Activated naive CD4-positive, alpha-beta T cell treated with anti-CD3 and anti-CD28 coated beads, Interleukin-2, amount 50 U/mL, for 16 hours (primary cell): Measurements from ENCODE around the gene SLC25A48.

Experiments used
- DNase-seq: peaks from one replicate; pipeline ENCODE4 v3.0.0-alpha.2; 2020

The SLC25A48 gene

GRCh38 chr5:135834639-135835529 is at the start of gene SLC25A48:
Gene SLC25A48 (plus strand): TSS chr5:135834663. CDS start chr5:135834848, 185 bp downstream.
- no peak for DNase-seq

- DNase-seq, result no peak
These were observed 33.8 kb upstream of the SLC25A48 start for GRCh38 chr5:135800656-135801055.

- no peak for DNase-seq
These were observed 24.1 kb upstream of the SLC25A48 start for GRCh38 chr5:135810188-135810943.

- DNase-seq, result no peak
These were observed 23.5 kb upstream of the SLC25A48 start for GRCh38 chr5:135811007-135811406.

- DNase-seq, result no peak
These were observed 20.7 kb upstream of the SLC25A48 start for GRCh38 chr5:135813758-135814157.

GRCh38 chr5:135814316-135814715 is 20.1 kb upstream of the SLC25A48 start:
- no peak for DNase-seq

GRCh38 chr5:135814812-135815211 is 19.7 kb upstream of the SLC25A48 start:
- DNase-seq, result no peak

- no peak for DNase-seq
These were observed 13.2 kb upstream of the SLC25A48 start for GRCh38 chr5:135821061-135821801.

GRCh38 chr5:135821802-135822201 is 12.7 kb upstream of the SLC25A48 start:
- no peak for DNase-seq

GRCh38 chr5:135822286-135822685 is 12.2 kb upstream of the SLC25A48 start:
- no peak for DNase-seq

GRCh38 chr5:135822959-135823358 is 11.5 kb upstream of the SLC25A48 start:
- DNase-seq, result no peak

- DNase-seq, result no peak
These were observed 10.6 kb upstream of the SLC25A48 start for GRCh38 chr5:135823881-135824280.

- no peak for DNase-seq
These were observed 9.9 kb upstream of the SLC25A48 start for GRCh38 chr5:135824541-135825041.

GRCh38 chr5:135825373-135826220 is 8.9 kb upstream of the SLC25A48 start:
- DNase-seq, result no peak

GRCh38 chr5:135826221-135826525 is 8.3 kb upstream of the SLC25A48 start:
- DNase-seq, result no peak

GRCh38 chr5:135826994-135827671 is 7.3 kb upstream of the SLC25A48 start:
- DNase-seq, result no peak

GRCh38 chr5:135827965-135828781 is 6.3 kb upstream of the SLC25A48 start:
- no peak for DNase-seq

GRCh38 chr5:135828782-135829127 is 5.7 kb upstream of the SLC25A48 start:
- no peak for DNase-seq

GRCh38 chr5:135829179-135829578 is 5.3 kb upstream of the SLC25A48 start:
- no peak for DNase-seq

- no peak for DNase-seq
These were observed 4.6 kb upstream of the SLC25A48 start for GRCh38 chr5:135829681-135830383.
